OCI-LY7 (cell line): ENCODE data around the gene PRRT1B. TPM values are rescaled to one million over a fixed set of nuclear protein-coding genes. Genes with fewer than 3 reads are reported as not detected.

ENCODE experiments used
- BruUV-seq: library from RNA; stranded (reverse); fragments of 400-500 nt; replicated peaks from 2 replicates; lab custom pipeline; 2021; lab: Mats Ljungman, UMichigan
- CTCF ChIA-PET: fragments of 300-600 bp; sonication (Branson Sonifier 250); formaldehyde crosslinking; loops from one replicate; lab custom pipeline; 2022; ENCODE audit warnings: antibody characterized with exemption; ENCODE audit not compliant: unreplicated experiment; lab: Charles Lee
- POLR2A ChIA-PET: fragments of 300-600 bp; sonication (Branson Sonifier 250); formaldehyde crosslinking; loops from one replicate; lab custom pipeline; 2022; ENCODE audit warnings: antibody characterized with exemption; lab: Charles Lee
- DNase-seq: peaks from one replicate; pipeline ENCODE4 v3.0.0-alpha.2; 2015; ENCODE audit warnings: low spot score
- H2AFZ ChIP-seq: fragments of 200-600 bp; sonication (generic), shearing (Covaris generic); 2 replicates; pipeline ENCODE4 v1.6.1; 2014; ENCODE audit warnings: mild to moderate bottlenecking, antibody characterized with exemption, low read length, moderate library complexity
- H3K27ac ChIP-seq: fragments of 200-600 bp; sonication (generic); 2 replicates; pipeline ENCODE4 v1.5.1; 2014; ENCODE audit warnings: mixed run types, low read depth, mild to moderate bottlenecking, moderate library complexity, low read length, inconsistent platforms; ENCODE audit not compliant: poor library complexity, severe bottlenecking
- H3K36me3 ChIP-seq: fragments of 200-600 bp; sonication (generic); 2 replicates; pipeline ENCODE4 v1.6.1; 2014; ENCODE audit warnings: mild to moderate bottlenecking, antibody characterized with exemption, low read length, moderate library complexity, mixed read lengths; ENCODE audit not compliant: insufficient read depth
- H3K4me1 ChIP-seq: fragments of 200-600 bp; sonication (generic); 2 replicates; pipeline ENCODE4 v1.5.1; 2014; ENCODE audit warnings: mild to moderate bottlenecking, low read length; ENCODE audit not compliant: insufficient read depth, poor library complexity, severe bottlenecking
- H3K4me2 ChIP-seq: fragments of 200-600 bp; sonication (generic); 2 replicates; pipeline ENCODE4 v1.6.1; 2014; ENCODE audit warnings: mild to moderate bottlenecking, low read length
- H3K4me3 ChIP-seq: fragments of 200-600 bp; sonication (generic); 2 replicates; pipeline ENCODE4 v1.5.1; 2014; ENCODE audit warnings: mild to moderate bottlenecking, low read depth, low read length; ENCODE audit not compliant: poor library complexity, severe bottlenecking
- H3K79me2 ChIP-seq: fragments of 200-600 bp; sonication (generic); 2 replicates; pipeline ENCODE4 v1.6.1; 2016; ENCODE audit warnings: low read depth, mild to moderate bottlenecking, low read length, moderate library complexity, mixed read lengths; ENCODE audit not compliant: insufficient read depth
- H3K9me2 ChIP-seq: fragments of 200-600 bp; sonication (generic); 2 replicates; pipeline ENCODE4 v1.6.1; 2016; ENCODE audit warnings: mild to moderate bottlenecking, low read length, mixed read lengths; ENCODE audit not compliant: insufficient read depth
- H3K9me3 ChIP-seq: fragments of 200-600 bp; sonication (generic); 2 replicates; pipeline ENCODE4 v1.6.1; 2014; ENCODE audit warnings: mild to moderate bottlenecking, mixed run types, low read length, mixed read lengths
- H4K20me1 ChIP-seq: fragments of 200-600 bp; sonication (generic); 2 replicates; pipeline ENCODE4 v1.6.1; 2014; ENCODE audit warnings: mild to moderate bottlenecking, antibody characterized with exemption, low read length, moderate library complexity, mixed read lengths; ENCODE audit not compliant: insufficient read depth
- EZH2phosphoT487 ChIP-seq: fragments of 200-600 bp; sonication (generic); IDR thresholded peaks from 2 replicates; pipeline ENCODE4 v1.6.1; 2018; ENCODE audit warnings: low read depth, borderline replicate concordance, mild to moderate bottlenecking, mixed run types, antibody characterized with exemption, low read length, moderate library complexity, mixed read lengths
- intact Hi-C: fragments of 100-400 bp; cut with micrococcal nuclease; formaldehyde crosslinking; loops from one replicate; pipeline ENCODE4 v1.10.0; 2022; ENCODE audit not compliant: unreplicated experiment
- total RNA-seq, 2 experiments: library from RNA; depleted of rRNA in 1 of 2; stranded (reverse); fragments of >200 nt in 1 of 2; shearing (Covaris generic) in 1 of 2; gene quantifications; 2 replicates each; pipeline ENCODE4 v1.2.3, GENCODE V29; 2014 to 2022
- TF ChIP-seq, protein P1 (sequence below): fragments of 200-600 bp; sonication (generic); conservative IDR thresholded peaks from 2 replicates; pipeline ENCODE4 v1.5.1; 2014; ENCODE audit warnings: mild to moderate bottlenecking, antibody characterized with exemption, low read length, moderate library complexity, mixed read lengths

Gene PRRT1B
- total RNA-seq, 2 experiments from 2014 or later, result not detected

- H3K79me2 ChIP-seq, result no peaks in the 10 kb centered on the region
- no peaks in the 10 kb centered on the region for H3K9me2 ChIP-seq
- no peak overlapping the region for H3K4me3 ChIP-seq
- CTCF ChIA-PET, result no interaction called here
- POLR2A ChIA-PET, result no interaction called here
- H2AFZ ChIP-seq, result no peak overlapping the region
- no peaks in the 10 kb centered on the region for H4K20me1 ChIP-seq
- DNase-seq, result no peak
- TF ChIP-seq EZH2phosphoT487, result no peak
- TF ChIP-seq, protein P1, sequence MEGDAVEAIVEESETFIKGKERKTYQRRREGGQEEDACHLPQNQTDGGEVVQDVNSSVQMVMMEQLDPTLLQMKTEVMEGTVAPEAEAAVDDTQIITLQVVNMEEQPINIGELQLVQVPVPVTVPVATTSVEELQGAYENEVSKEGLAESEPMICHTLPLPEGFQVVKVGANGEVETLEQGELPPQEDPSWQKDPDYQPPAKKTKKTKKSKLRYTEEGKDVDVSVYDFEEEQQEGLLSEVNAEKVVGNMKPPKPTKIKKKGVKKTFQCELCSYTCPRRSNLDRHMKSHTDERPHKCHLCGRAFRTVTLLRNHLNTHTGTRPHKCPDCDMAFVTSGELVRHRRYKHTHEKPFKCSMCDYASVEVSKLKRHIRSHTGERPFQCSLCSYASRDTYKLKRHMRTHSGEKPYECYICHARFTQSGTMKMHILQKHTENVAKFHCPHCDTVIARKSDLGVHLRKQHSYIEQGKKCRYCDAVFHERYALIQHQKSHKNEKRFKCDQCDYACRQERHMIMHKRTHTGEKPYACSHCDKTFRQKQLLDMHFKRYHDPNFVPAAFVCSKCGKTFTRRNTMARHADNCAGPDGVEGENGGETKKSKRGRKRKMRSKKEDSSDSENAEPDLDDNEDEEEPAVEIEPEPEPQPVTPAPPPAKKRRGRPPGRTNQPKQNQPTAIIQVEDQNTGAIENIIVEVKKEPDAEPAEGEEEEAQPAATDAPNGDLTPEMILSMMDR, result no peak
- peaks cover 9% of the 10 kb centered on the region for H3K4me1 ChIP-seq
- no peaks in the 10 kb centered on the region for H3K9me3 ChIP-seq
- H3K4me2 ChIP-seq, result no peak overlapping the region
- no peak overlapping the region for H3K27ac ChIP-seq
- intact Hi-C loops, result no loop called here
- peaks cover 96% of the 10 kb centered on the region for H3K36me3 ChIP-seq
- no TSS peak for BruUV-seq
These were observed 30.9 kb downstream of the PRRT1B start for GRCh38 chr9:131575946-131576853.

- Histone ChIP-seq H3K4me2 (no peak overlapping the region), H3K27ac (no peak overlapping the region), H4K20me1 (no peaks in the 10 kb centered on the region), H3K36me3 (peaks cover 96% of the 10 kb centered on the region), H2AFZ (no peak overlapping the region), H3K9me2 (no peaks in the 10 kb centered on the region), H3K9me3 (no peaks in the 10 kb centered on the region), H3K4me1 (peaks cover 9% of the 10 kb centered on the region), H3K79me2 (no peaks in the 10 kb centered on the region), H3K4me3 (no peak overlapping the region)
- BruUV-seq, result TSS peak; percentile 52
- intact Hi-C loops, result no loop called here
- ChIA-PET POLR2A (no interaction called here), CTCF (no interaction called here)
- TF ChIP-seq, protein P1, result 0 out of 2 replicates have a peak, but pooled peaks have one; percentile 30
- TF ChIP-seq EZH2phosphoT487, result no peak
- DNase-seq, result no peak
These were observed 32.0 kb downstream of the PRRT1B start for GRCh38 chr9:131577005-131578000.
